WERI-Rb-1 (cell line): ENCODE measurements around the gene DNAJC5.

Experiments
- DNase-seq: peaks from one replicate; pipeline ENCODE4 v3.0.0-alpha.2; 2020
- H3K27ac ChIP-seq: fragments of 250-450 bp; sonication (Bioruptor Pico); 2 replicates; pipeline ENCODE4 v1.5.1; 2020; ENCODE audit warnings: mild to moderate bottlenecking, moderate library complexity
- H3K27me3 ChIP-seq: fragments of 250-450 bp; sonication (Bioruptor Pico); 2 replicates; pipeline ENCODE4 v1.5.1; 2021; ENCODE audit warnings: mild to moderate bottlenecking, low read depth, moderate library complexity; ENCODE audit not compliant: insufficient read depth, severe bottlenecking
- H3K36me3 ChIP-seq: fragments of 250-450 bp; sonication (Bioruptor Pico); 2 replicates; pipeline ENCODE4 v1.5.1; 2020; ENCODE audit warnings: mild to moderate bottlenecking, moderate library complexity
- H3K4me3 ChIP-seq: 2 replicates; pipeline ENCODE4 v1.5.1; 2011; ENCODE audit warnings: low read depth, mild to moderate bottlenecking, control low read depth, low read length
- H3K9me3 ChIP-seq: fragments of 250-450 bp; sonication (Bioruptor Pico); 2 replicates; pipeline ENCODE4 v1.5.1; 2021; ENCODE audit warnings: mild to moderate bottlenecking, moderate library complexity; ENCODE audit not compliant: severe bottlenecking
- TF ChIP-seq, protein P1 (sequence below): IDR thresholded peaks from 2 replicates; pipeline ENCODE4 v1.5.1; 2011; ENCODE audit warnings: low read depth, mild to moderate bottlenecking, control low read depth, inconsistent platforms, low read length

The DNAJC5 gene

DNA sequence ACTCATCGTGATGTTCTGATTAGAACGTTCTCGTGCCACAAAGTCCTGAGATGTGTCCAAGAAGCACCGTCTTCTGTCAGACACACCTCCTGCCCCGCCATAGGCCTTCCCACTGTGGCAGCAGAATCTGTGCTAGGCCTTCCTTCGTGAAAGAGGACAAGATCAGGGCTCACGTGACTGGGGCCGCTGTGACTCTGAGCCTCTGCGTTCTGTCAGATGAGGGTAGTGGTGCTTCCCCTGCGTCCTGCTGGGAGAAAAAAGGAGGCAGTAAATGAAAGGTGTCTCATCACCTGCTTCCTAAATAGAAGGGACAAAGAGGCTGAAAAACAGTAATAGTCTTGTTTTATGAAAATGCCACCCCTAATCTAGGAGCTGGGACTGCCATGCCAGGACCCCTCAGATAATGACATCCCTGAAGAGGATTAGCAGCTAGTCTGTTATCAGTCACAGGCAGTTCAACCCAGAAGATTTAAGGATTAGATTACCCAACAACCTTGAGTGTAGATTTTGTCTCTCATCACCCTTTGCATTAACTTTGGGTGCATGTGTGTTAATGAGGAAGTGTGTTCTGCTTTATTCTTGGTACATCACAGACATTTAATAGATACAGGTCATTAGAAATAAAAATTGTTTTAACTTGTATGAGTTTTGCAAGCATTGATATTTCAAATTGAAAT is 4.1 kb downstream of the DNAJC5 start:
- Histone ChIP-seq H3K4me3 (no peak overlapping the region), H3K36me3 (no peaks in the 10 kb centered on the region; the same call in none of the 2 replicates), H3K27me3 (no peaks in the 10 kb centered on the region), H3K9me3 (no peaks in the 10 kb centered on the region), H3K27ac (peak overlapping the region; percentile 75)
- TF ChIP-seq, protein P1, sequence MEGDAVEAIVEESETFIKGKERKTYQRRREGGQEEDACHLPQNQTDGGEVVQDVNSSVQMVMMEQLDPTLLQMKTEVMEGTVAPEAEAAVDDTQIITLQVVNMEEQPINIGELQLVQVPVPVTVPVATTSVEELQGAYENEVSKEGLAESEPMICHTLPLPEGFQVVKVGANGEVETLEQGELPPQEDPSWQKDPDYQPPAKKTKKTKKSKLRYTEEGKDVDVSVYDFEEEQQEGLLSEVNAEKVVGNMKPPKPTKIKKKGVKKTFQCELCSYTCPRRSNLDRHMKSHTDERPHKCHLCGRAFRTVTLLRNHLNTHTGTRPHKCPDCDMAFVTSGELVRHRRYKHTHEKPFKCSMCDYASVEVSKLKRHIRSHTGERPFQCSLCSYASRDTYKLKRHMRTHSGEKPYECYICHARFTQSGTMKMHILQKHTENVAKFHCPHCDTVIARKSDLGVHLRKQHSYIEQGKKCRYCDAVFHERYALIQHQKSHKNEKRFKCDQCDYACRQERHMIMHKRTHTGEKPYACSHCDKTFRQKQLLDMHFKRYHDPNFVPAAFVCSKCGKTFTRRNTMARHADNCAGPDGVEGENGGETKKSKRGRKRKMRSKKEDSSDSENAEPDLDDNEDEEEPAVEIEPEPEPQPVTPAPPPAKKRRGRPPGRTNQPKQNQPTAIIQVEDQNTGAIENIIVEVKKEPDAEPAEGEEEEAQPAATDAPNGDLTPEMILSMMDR = no peak
- DNase-seq = peak; percentile 61

DNA sequence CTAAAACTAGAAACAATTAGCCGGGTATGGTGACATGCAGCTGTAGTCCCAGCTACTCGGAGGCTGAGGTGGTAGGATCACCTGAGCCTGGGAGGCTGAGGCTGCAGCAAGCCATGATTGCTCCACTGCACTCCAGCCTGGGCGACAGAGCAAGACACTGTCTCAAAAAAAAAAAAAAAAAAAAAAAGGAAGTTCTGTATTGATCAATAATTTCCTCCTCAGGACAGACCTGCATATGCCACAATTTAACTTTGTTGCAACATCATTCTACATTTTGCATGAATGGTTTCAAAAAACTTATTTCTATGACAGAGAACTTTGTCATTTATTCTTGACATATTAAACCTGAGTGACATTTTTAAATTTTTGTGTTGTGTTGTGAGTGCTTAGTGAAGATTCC is 5.5 kb downstream of the DNAJC5 start:
- no peaks in the 10 kb centered on the region for H3K27me3 ChIP-seq
- no peaks in the 10 kb centered on the region; the same call in none of the 2 replicates for H3K36me3 ChIP-seq
- peak overlapping the region; percentile 60; the same call in 1 of the 2 replicates for H3K27ac ChIP-seq
- no peak for DNase-seq
- no peaks in the 10 kb centered on the region for H3K9me3 ChIP-seq
- no peak overlapping the region for H3K4me3 ChIP-seq
- TF ChIP-seq, protein P1 = no peak

DNA sequence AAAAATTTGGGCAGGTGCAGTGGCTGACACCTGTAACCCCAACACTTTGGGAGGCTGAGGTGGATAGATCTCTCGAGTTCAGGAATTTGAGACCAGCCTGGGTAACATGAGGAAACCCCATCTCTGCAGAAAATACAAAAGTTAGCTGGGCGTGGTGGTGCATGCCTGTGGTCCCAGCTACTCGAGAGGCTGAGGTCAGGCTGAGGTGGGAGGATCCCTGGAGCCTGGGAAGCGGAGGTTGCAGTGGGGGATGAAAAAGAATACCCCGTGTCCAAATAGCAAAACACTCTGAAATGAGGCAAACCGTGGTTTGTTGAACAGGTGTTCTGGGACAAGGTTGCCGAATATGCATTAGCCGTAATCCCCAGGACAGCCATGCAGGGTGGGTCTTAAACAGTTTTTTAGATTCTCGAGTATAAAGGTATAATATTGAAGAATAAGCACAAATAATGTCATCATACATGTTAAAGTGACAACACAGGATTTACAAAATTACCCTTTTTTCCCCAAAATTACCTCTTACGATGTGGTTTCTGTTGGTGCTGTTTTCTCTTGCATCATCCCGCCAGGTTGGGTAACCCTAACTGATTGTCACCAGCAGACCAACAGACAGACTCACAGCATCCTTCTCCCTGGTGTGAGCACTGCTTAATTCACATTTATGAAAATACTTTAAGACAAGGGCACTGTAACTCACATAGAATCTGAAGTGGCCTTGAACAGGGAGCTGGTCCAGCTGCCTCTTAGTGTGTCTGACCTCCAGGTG is 9.1 kb downstream of the DNAJC5 start:
- no peak for DNase-seq
- no peak overlapping the region for H3K27ac ChIP-seq
- H3K4me3 ChIP-seq = no peak overlapping the region

DNA sequence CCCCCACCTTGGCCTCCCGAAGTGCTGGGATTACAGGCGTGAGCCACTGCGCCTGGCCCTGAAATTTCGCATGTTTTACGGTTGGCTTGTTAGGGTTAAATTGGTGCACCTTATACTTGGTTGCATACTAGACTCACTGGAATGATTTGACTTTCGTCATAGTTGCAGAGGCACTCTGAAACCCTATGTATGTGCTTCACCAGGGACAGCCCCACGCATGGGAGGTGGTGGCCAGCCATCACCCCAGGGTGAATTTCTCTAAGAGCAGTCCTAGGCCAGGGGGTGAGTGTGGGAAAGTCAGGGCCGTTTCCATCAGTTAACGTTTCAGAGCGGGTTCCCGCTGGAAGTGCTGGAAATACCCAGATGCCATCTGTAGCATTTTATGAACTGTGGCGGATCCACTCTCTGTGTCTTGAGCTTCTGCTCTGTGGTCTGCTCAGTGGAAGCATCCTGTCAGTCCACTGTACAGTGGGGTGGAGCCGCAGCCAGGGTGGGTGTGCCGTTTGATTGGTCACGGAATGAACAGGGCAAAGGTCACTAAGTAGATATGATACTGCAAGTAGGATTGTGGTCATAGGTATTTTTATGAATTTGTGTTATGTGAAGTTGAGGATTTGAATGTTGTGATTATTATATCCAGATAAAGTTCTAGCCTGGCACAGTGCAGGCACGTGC is 13.2 kb downstream of the DNAJC5 start:
- no peak overlapping the region for H3K27ac ChIP-seq
- DNase-seq = no peak
- H3K27me3 ChIP-seq = no peaks in the 10 kb centered on the region
- no peaks in the 10 kb centered on the region for H3K36me3 ChIP-seq
- no peaks in the 10 kb centered on the region for H3K9me3 ChIP-seq
- TF ChIP-seq, protein P1 = no peak
- H3K4me3 ChIP-seq = no peak overlapping the region

More for the DNA sequence above, 9.1 kb downstream of the DNAJC5 start:
- Histone ChIP-seq H3K9me3 (no peaks in the 10 kb centered on the region), H3K36me3 (no peaks in the 10 kb centered on the region), H3K27me3 (no peaks in the 10 kb centered on the region)
- TF ChIP-seq, protein P1 = no peak

DNA sequence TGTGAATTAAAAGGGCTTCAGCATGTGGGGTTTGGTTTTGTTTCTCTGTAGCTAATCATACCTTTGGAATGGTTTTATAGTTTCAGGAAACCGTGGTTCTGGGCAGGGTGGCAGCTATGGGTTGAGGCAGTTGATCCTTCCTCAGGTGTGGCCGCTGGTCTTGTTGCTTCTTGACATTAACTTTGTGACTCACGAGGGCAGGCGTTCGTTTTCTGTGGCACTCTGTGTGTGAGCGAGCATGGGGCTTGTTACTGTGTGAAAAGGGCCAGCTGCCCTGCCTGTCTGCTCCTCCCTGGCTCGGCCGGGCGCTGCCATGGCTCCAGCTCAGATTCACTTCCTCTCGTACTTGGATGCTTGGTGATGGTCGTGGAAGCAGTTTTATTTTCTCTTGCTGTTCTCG is 16.2 kb downstream of the DNAJC5 start:
- Histone ChIP-seq H3K27ac (no peak overlapping the region), H3K36me3 (no peaks in the 10 kb centered on the region), H3K27me3 (no peaks in the 10 kb centered on the region), H3K4me3 (no peak overlapping the region), H3K9me3 (no peaks in the 10 kb centered on the region)
- no peak for DNase-seq
- TF ChIP-seq, protein P1 = no peak
